Measurements from ENCODE around the gene LDLRAP1.

DNA sequence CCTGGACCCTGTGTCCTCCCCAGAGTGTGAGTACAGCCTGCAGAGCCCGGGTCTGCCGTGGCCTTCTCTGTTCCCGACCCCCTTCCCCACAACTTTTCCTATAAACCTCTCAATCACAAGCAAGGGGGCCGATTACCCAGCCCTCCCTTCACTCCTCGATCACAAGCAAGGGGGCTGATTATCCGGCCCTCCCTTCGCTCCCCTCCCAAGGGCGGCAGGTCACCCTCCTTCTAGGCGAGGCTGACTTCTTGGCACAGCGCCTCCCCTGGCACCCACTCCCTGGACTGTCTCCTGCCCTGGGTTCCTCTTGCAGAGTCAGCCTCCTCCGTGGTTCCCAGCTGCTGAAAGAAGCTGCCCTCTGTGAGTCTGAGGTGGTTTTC, 12.3 kb upstream of the LDLRAP1 start:
- TF ChIP-seq, protein P1, sequence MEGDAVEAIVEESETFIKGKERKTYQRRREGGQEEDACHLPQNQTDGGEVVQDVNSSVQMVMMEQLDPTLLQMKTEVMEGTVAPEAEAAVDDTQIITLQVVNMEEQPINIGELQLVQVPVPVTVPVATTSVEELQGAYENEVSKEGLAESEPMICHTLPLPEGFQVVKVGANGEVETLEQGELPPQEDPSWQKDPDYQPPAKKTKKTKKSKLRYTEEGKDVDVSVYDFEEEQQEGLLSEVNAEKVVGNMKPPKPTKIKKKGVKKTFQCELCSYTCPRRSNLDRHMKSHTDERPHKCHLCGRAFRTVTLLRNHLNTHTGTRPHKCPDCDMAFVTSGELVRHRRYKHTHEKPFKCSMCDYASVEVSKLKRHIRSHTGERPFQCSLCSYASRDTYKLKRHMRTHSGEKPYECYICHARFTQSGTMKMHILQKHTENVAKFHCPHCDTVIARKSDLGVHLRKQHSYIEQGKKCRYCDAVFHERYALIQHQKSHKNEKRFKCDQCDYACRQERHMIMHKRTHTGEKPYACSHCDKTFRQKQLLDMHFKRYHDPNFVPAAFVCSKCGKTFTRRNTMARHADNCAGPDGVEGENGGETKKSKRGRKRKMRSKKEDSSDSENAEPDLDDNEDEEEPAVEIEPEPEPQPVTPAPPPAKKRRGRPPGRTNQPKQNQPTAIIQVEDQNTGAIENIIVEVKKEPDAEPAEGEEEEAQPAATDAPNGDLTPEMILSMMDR (IDR thresholded peaks at IDR 0.05) = no peak
- TF ChIP-seq POLR2A (IDR thresholded peaks at IDR 0.05) = no peak

All from suprapubic skin (tissue), 3 donors.